Measurements from ENCODE around the gene CRYGD. TPM values are rescaled to one million over a fixed set of nuclear protein-coding genes. Genes with fewer than 3 reads are reported as not detected.

Gene CRYGD
- total and polyA plus RNA-seq, 3 donors from 2014 or later = 2.5 TPM; not detected in 2

DNA sequence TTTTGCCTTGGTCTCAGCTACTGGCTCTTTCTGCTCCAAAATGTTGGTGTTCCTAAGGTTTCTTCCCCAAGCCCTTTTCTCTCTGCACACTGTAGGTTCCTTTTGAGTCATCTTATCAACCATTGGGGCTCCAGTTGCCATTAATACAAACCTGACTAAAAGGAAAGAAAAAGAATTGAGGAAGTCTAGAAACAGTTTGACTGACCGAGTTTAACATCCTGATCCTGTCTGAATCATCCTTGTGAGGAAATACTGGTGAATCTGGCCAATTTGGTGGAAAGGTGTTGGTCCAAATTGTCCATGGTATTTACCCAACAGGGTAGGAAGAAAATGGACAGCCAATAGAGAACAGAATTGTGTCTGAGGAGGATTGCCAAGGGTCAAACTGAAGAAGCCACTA lies 38.3 kb downstream of the CRYGD start:
- Histone ChIP-seq H3K4me1 (no peaks in the 10 kb centered on the region), H3K27me3 (no peaks in the 10 kb centered on the region), H3K36me3 (ENCODE audit: low read depth, missing control alignments) (no peaks in the 10 kb centered on the region), H3K27ac (no peak overlapping the region), H3K4me3 (no peak overlapping the region), H3K9me3 (no peaks in the 10 kb centered on the region)
- intact Hi-C loops (cut with DNase I; ENCODE audit: low total_unique reads) = no loop called here
- no peak for TF ChIP-seq POLR2A (IDR thresholded peaks at IDR 0.05)
- TF ChIP-seq, protein P1, sequence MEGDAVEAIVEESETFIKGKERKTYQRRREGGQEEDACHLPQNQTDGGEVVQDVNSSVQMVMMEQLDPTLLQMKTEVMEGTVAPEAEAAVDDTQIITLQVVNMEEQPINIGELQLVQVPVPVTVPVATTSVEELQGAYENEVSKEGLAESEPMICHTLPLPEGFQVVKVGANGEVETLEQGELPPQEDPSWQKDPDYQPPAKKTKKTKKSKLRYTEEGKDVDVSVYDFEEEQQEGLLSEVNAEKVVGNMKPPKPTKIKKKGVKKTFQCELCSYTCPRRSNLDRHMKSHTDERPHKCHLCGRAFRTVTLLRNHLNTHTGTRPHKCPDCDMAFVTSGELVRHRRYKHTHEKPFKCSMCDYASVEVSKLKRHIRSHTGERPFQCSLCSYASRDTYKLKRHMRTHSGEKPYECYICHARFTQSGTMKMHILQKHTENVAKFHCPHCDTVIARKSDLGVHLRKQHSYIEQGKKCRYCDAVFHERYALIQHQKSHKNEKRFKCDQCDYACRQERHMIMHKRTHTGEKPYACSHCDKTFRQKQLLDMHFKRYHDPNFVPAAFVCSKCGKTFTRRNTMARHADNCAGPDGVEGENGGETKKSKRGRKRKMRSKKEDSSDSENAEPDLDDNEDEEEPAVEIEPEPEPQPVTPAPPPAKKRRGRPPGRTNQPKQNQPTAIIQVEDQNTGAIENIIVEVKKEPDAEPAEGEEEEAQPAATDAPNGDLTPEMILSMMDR (IDR thresholded peaks at IDR 0.05) = no peak
- WGBS, 2 donors = 63 to 64% methylated on average over 1 of the region's 1 CpG
- DNase-seq = no peak

DNA sequence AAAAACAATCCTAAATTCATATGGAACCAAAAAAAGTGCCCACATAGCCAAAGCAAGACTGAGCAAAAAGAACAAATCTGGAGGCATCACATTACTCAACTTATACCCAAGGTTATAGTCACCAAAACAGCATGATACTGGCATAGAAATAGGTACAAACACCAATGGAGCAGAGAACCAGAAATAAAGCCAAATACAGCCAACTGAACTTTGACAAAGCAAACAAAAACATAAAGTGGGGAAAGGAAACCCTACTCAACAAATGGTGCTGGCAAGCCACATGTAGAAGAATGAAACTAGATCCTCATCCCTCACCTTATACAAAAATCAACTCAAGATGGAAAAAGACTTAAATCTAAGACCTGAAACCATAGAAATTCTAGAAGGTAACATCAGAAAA lies 40.5 kb downstream of the CRYGD start:
- intact Hi-C loops (cut with DNase I; ENCODE audit: low total_unique reads) = no loop called here
- Histone ChIP-seq H3K27ac (no peak overlapping the region), H3K36me3 (ENCODE audit: low read depth, missing control alignments) (no peaks in the 10 kb centered on the region), H3K4me1 (no peaks in the 10 kb centered on the region), H3K9me3 (no peaks in the 10 kb centered on the region), H3K27me3 (no peaks in the 10 kb centered on the region), H3K4me3 (no peak overlapping the region)
- TF ChIP-seq, protein P1 (IDR thresholded peaks at IDR 0.05) = no peak
- TF ChIP-seq POLR2A (IDR thresholded peaks at IDR 0.05) = no peak
- DNase-seq = no peak

DNA sequence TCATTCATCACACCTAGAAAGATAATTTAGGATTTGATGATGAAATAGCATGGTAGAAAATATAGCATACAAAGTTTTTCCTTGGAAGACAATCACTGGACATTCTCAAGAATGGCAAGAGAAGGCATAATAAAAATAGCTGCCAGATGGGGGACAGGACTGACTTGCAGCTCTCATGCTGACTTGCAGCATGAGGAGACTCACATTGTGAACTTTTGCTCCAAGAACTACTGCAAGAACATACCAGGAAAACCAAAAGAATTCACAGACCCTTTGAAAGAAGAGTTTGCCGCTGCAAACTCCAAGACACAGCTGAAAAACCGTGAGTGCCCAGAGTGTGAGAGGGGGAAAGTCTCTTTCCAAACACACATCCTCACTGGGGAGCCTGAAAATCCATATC lies 47.0 kb downstream of the CRYGD start:
- Histone ChIP-seq H3K4me3 (no peak overlapping the region), H3K4me1 (no peaks in the 10 kb centered on the region), H3K27me3 (no peaks in the 10 kb centered on the region), H3K9me3 (no peaks in the 10 kb centered on the region), H3K36me3 (ENCODE audit: low read depth, missing control alignments) (no peaks in the 10 kb centered on the region), H3K27ac (no peak overlapping the region)
- intact Hi-C loops (cut with DNase I; ENCODE audit: low total_unique reads) = loop anchor here (10.0 kb wide), 1 partner anchor 332 kb away; no protein-coding TSS in a partner anchor
- WGBS, 2 donors = 62 to 66% methylated on average over 2 of the region's 2 CpGs
- TF ChIP-seq, protein P1 (IDR thresholded peaks at IDR 0.05) = no peak
- no peak for TF ChIP-seq POLR2A (IDR thresholded peaks at IDR 0.05)
- DNase-seq = no peak

DNA sequence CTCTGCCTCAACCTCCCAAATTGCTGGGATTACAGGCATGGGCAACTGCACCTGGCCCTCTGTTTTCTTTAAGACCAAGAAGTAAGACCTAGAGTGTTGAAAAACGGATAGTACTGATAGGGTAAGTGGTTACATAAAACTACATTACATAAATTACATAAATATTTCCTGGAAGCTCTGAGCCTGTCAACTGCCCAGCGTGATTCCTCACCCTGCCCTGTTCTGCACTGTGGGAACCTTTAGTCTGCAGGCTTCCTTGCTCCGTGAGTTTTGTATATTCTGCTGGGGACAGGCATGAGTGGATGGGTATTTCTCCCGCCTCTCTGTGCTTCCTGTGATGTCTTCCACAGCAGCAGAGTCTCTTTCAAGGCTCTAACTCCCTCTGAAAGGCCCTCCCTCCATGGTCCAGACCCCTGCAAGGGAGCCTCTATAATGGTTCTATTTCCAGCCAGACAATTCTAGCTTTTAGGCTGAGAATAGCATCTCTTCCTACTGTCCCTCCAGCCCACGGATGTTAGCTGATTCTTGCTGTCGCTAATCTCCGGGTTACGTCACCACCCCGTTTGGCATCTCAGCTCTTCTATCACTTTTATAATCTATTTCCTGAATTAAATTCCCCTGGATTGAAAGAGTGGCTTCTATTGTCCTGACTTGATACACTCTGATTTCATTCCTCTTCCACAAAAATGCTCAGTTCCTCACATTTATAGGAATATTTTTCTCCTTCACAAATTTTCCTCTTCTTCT lies 49.5 kb downstream of the CRYGD start:
- no peaks in the 10 kb centered on the region for H3K27me3 ChIP-seq
- TF ChIP-seq, protein P1 (IDR thresholded peaks at IDR 0.05) = no peak
- no peak overlapping the region for H3K27ac ChIP-seq
- H3K4me3 ChIP-seq = no peak overlapping the region
- no peak for DNase-seq
- no peaks in the 10 kb centered on the region for H3K36me3 ChIP-seq (ENCODE audit: low read depth, missing control alignments)
- WGBS, 2 donors = 54 to 65% methylated on average over 9 of the region's 9 CpGs
- no peaks in the 10 kb centered on the region for H3K4me1 ChIP-seq
- no peaks in the 10 kb centered on the region for H3K9me3 ChIP-seq
- intact Hi-C loops (cut with DNase I; ENCODE audit: low total_unique reads) = loop anchor here (10.0 kb wide), 1 partner anchor 330 kb away; no protein-coding TSS in a partner anchor

Data from testis (tissue), 3 donors.